ENCODE measurements around the gene ATP2A2. TPM values are rescaled to one million over a fixed set of nuclear protein-coding genes. Genes with fewer than 3 reads are reported as not detected.

The ATP2A2 gene
- total RNA-seq, 2 donors from 2014 or later, result 248 to 311 TPM

DNA sequence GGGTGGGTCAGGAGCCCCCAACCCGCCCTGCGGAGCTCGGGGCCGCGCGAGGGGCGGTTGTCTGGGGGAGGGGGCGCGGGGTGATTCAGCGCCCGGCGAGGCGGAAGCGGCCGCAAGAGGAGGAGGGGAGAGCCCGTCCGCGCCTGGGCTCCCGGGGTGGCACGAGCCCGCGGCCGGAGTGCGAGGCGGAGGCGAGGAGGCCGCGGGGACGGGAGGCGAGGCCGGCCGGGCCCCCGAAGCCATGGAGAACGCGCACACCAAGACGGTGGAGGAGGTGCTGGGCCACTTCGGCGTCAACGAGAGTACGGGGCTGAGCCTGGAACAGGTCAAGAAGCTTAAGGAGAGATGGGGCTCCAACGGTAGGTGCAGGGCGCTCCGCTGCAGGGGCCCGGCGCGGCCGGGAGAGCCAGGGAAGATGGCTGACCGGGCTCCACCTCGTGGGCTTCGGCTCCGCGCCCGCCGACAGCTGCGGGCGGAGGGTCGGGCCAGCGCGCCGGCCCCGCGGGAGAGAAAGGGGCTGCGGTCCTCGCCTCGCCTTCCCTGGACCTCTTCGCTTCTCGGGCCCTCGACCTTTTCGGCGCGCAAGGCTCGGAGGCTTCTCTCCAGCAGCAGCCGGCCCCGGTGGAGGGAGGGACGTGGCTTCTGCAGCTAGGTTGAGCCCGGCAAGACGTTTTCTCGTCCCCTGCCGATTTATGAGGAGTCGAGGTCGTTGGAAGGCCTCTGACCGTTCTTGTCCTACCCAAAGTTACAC is 677 bp downstream of the ATP2A2 start:
- TF ChIP-seq, protein P1, sequence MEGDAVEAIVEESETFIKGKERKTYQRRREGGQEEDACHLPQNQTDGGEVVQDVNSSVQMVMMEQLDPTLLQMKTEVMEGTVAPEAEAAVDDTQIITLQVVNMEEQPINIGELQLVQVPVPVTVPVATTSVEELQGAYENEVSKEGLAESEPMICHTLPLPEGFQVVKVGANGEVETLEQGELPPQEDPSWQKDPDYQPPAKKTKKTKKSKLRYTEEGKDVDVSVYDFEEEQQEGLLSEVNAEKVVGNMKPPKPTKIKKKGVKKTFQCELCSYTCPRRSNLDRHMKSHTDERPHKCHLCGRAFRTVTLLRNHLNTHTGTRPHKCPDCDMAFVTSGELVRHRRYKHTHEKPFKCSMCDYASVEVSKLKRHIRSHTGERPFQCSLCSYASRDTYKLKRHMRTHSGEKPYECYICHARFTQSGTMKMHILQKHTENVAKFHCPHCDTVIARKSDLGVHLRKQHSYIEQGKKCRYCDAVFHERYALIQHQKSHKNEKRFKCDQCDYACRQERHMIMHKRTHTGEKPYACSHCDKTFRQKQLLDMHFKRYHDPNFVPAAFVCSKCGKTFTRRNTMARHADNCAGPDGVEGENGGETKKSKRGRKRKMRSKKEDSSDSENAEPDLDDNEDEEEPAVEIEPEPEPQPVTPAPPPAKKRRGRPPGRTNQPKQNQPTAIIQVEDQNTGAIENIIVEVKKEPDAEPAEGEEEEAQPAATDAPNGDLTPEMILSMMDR (IDR thresholded peaks at IDR 0.05), result no peak
- H3K4me3 ChIP-seq, result peak overlapping the region; percentile 63
- peak overlapping the region; percentile 93 to 95 for H3K9ac ChIP-seq (ENCODE audit: low read depth in 2 of 2, low read length in 2 of 2)
- H3K36me3 ChIP-seq, result no peaks in the 10 kb centered on the region
- DNase-seq, result peak; percentile 37
- no peaks in the 10 kb centered on the region for H3K27me3 ChIP-seq
- no peaks in the 10 kb centered on the region for H3K9me3 ChIP-seq
- intact Hi-C loops (cut with DNase I), result loop anchor here (5.0 kb wide), 1 partner anchor 59 kb away; no protein-coding TSS in a partner anchor
- H3K4me1 ChIP-seq, result no peaks in the 10 kb centered on the region
- H3K27ac ChIP-seq, result peak overlapping the region; percentile 95

- intact Hi-C loops (cut with DNase I), result loop anchor here (5.0 kb wide), 1 partner anchor 60 kb away; no protein-coding TSS in a partner anchor
Observed at GRCh38 chr12:110282300-110282860, 1.3 kb downstream of the ATP2A2 start.

DNA sequence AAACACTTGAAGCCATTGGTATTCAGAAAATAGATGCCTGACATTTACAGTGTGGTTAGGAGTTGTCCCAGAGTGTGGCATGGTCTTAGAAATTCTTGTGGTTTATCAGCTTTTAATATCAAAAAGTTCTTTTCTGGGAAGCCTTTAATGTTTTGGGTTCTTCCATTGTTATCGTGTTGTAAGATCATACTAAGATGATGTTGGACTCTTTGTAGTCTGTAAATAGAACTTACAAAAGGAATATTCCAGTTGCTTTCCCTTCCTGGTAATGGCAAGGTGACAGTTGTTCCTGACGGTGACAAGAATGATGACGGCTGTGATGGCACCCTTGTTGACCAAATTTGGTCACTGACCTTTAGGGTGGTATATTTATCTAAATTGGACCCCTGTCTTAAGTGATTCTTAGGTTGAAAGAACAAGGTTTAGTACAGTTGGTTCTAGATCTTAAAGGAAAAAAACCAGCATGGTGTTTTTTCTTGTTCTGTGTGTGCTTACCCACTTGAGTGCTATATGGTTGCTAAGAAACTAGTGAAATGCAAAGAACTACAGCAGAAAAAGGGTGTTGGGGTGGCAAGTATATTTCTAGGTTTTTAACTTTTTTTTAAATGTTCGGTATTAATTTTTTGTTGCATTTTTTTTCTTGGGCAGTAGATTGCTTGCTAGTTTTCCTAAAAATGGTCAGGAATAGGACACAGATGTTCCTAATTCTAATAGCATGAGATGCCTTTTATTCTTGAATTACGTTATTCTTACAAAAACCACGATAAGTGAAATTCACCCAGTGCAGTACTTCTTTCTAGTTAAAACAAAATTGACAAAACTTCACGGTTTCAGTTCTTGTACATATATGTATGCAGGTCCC is 2.1 kb downstream of the ATP2A2 start:
- TF ChIP-seq, protein P1 (IDR thresholded peaks at IDR 0.05), result no peak
- H3K9ac ChIP-seq (ENCODE audit: low read depth in 2 of 2, low read length in 2 of 2), result peak overlapping the region in 1 of 2 donors; percentile 93
- no peak for DNase-seq
- peak overlapping the region; percentile 95 for H3K27ac ChIP-seq
- no peaks in the 10 kb centered on the region for H3K36me3 ChIP-seq
- H3K9me3 ChIP-seq, result no peaks in the 10 kb centered on the region
- H3K4me3 ChIP-seq, result peak overlapping the region; percentile 63
- H3K4me1 ChIP-seq, result no peaks in the 10 kb centered on the region
- H3K27me3 ChIP-seq, result no peaks in the 10 kb centered on the region
- intact Hi-C loops (cut with DNase I), result loop anchor here (5.0 kb wide), 1 partner anchor 61 kb away; no protein-coding TSS in a partner anchor

More at GRCh38 chr12:110282300-110282860, 1.3 kb downstream of the ATP2A2 start:
- H3K36me3 ChIP-seq, result no peaks in the 10 kb centered on the region
- no peaks in the 10 kb centered on the region for H3K27me3 ChIP-seq
- peak overlapping the region; percentile 63 for H3K4me3 ChIP-seq
- DNase-seq, result no peak
- no peaks in the 10 kb centered on the region for H3K9me3 ChIP-seq
- TF ChIP-seq, protein P1 (IDR thresholded peaks at IDR 0.05), result no peak
- H3K9ac ChIP-seq (ENCODE audit: low read depth in 2 of 2, low read length in 2 of 2), result peak overlapping the region; percentile 93 to 95
- H3K27ac ChIP-seq, result peak overlapping the region; percentile 95
- no peaks in the 10 kb centered on the region for H3K4me1 ChIP-seq

DNA sequence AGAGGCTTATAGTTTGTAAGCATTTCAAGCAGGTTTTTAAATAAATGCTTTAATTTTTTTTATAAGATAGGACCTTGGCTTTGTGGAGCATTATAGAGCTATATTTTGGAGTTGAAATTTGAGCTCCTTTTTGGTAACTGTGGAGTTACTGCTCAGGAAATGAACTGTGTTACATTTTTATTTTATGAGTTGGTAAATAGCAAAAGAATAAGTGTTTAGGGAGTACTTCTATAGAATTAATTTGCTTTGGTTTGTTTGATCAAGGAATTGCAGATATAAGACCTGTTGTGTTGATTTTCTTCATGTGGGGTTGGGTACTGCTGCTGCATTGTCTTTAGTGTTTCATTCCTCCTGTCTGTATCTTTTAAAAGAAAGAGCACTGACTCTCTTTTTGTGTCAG is 3.5 kb downstream of the ATP2A2 start:
- H3K4me1 ChIP-seq, result no peaks in the 10 kb centered on the region
- H3K27me3 ChIP-seq, result no peaks in the 10 kb centered on the region
- H3K27ac ChIP-seq, result no peak overlapping the region
- peak overlapping the region; percentile 6 for H3K4me3 ChIP-seq
- TF ChIP-seq, protein P1 (IDR thresholded peaks at IDR 0.05), result no peak
- intact Hi-C loops (cut with DNase I), result loop anchor here (5.0 kb wide), 1 partner anchor 62 kb away; no protein-coding TSS in a partner anchor
- no peaks in the 10 kb centered on the region for H3K36me3 ChIP-seq
- no peak for DNase-seq
- no peaks in the 10 kb centered on the region for H3K9me3 ChIP-seq
- peak overlapping the region in 1 of 2 donors; percentile 4 for H3K9ac ChIP-seq (ENCODE audit: low read depth in 2 of 2, low read length in 2 of 2)

GRCh38 chr12:110286623-110287022 is 5.6 kb downstream of the ATP2A2 start:
- DNase-seq, result no peak
- intact Hi-C loops (cut with DNase I), result no loop called here
- Histone ChIP-seq H3K27me3 (no peaks in the 10 kb centered on the region), H3K27ac (no peak overlapping the region), H3K9me3 (no peaks in the 10 kb centered on the region), H3K9ac (ENCODE audit: low read depth in 2 of 2, low read length in 2 of 2) (no peak overlapping the region), H3K4me3 (no peak overlapping the region), H3K4me1 (no peaks in the 10 kb centered on the region), H3K36me3 (no peaks in the 10 kb centered on the region)
- TF ChIP-seq, protein P1 (IDR thresholded peaks at IDR 0.05), result no peak

Measured in colonic mucosa (tissue), 4 donors.